ENCODE data around the gene ZNF549.
A peak's percentile ranks its signal among the peaks of the same experiment; 100 is the strongest.
"Not testable (repeated sequence)": the region's sequence is repeated elsewhere in the genome, so short reads cannot be mapped to it uniquely, and the experiment has no call there.

The ZNF549 gene

GRCh38 chr19:57527136-57527881, at the start of gene ZNF549:
Gene ZNF549 (plus strand): TSS chr19:57527356. CDS start chr19:57527574, 218 bp downstream.
- peak within 1 kb of the TSS; percentile 89 for H3K4me3 ChIP-seq (ENCODE audit: low read length)

GRCh38 chr19:57487477-57488298, 39.5 kb upstream of the ZNF549 start, which contains the start of gene ZNF419:
Gene ZNF419 (plus strand): TSS chr19:57487750. CDS start chr19:57487951, 201 bp downstream.
- H3K4me3 ChIP-seq (ENCODE audit: low read length): peak within 1 kb of the TSS; percentile 78

More at GRCh38 chr19:57527136-57527881, at the start of gene ZNF549:
- no peak for TF ChIP-seq ZNF274 (IDR thresholded peaks at IDR 0.05; ENCODE audit: low read depth, low read length)

- peak overlapping the region; percentile 40 for H3K4me3 ChIP-seq (ENCODE audit: low read length)
Measured at GRCh38 chr19:57488299-57488644, 38.9 kb upstream of the ZNF549 start.

- H3K4me3 ChIP-seq (ENCODE audit: low read length): not testable (repeated sequence)
Measured at GRCh38 chr19:57499332-57499679, 27.9 kb upstream of the ZNF549 start.

GRCh38 chr19:57499680-57500395, 27.3 kb upstream of the ZNF549 start, which contains the start of gene ZNF773:
Gene ZNF773 (plus strand): TSS chr19:57499938. CDS start chr19:57500081, 143 bp downstream.
- peak within 1 kb of the TSS; percentile 60 for H3K4me3 ChIP-seq (ENCODE audit: low read length)

- H3K4me3 ChIP-seq (ENCODE audit: low read length): peak overlapping the region; percentile 60
Measured at GRCh38 chr19:57500400-57500799, 26.8 kb upstream of the ZNF549 start.

DNA sequence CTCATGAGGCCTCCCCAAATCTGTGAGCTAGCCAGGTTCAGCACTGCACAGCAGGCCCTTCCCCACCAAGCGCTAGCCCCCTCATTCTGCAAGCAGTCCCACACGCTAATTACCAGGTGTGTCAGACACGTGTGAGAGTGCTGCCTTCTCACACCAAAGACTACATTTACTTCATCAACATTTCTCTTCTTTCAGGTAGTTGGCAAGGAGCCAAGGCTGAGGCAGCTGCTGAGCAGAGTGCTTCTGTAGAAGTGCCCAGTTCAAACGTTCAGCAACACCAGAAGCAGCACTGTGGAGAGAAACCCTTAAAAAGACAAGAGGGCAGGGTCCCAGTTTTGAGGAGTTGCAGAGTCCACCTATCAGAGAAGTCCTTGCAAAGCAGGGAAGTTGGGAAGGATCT, 21.0 kb upstream of the ZNF549 start:
- TF ChIP-seq ZNF274 (IDR thresholded peaks at IDR 0.05; ENCODE audit: low read depth, low read length): no peak
- no peak overlapping the region for H3K4me3 ChIP-seq (ENCODE audit: low read length)

DNA sequence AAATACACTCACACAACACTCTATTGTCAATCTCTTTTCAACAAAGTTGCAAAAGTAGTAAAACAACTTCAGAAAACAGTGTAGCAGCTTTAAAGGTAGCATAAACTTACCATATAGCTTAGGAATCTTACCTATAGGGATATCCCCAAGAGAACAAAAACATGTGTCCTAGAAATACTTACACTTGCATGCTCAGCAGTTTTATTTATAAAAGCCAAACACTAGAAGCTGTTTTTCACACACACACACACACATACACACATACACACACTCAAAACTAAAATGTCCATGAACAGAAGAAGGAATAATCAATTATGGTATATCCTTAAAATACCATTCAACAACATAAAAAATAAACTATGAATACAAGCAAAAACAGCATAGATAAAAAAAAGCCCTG, 15.7 kb upstream of the ZNF549 start:
- no peak overlapping the region for H3K4me3 ChIP-seq (ENCODE audit: low read length)
- TF ChIP-seq ZNF274 (IDR thresholded peaks at IDR 0.05; ENCODE audit: low read depth, low read length): no peak

GRCh38 chr19:57512845-57513244, 14.3 kb upstream of the ZNF549 start:
- no peak for TF ChIP-seq ZNF274 (IDR thresholded peaks at IDR 0.05; ENCODE audit: low read depth, low read length)
- H3K4me3 ChIP-seq (ENCODE audit: low read length): no peak overlapping the region

GRCh38 chr19:57515255-57515654, 11.9 kb upstream of the ZNF549 start:
- no peak overlapping the region for H3K4me3 ChIP-seq (ENCODE audit: low read length)
- no peak for TF ChIP-seq ZNF274 (IDR thresholded peaks at IDR 0.05; ENCODE audit: low read depth, low read length)

DNA sequence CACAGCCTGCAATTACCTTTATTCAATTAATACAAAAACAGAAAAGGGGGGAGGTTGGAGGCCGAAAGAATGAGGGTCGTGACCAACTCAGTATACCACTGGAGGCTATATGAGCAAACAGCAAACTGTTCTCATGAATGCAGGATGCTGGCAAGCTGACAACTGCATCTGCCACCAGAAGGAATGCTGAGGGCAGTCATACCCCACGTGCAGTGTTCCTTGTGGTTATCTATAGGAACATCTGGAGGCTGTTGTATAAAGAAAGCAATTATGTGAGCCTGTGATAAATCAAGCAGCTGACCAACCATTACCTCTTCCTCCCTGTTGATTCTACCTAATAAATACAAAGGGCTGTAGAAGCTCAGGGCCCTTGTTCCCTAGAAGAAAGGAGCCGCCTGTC, 9.1 kb upstream of the ZNF549 start:
- H3K4me3 ChIP-seq (ENCODE audit: low read length): not testable (repeated sequence)

- TF ChIP-seq ZNF274 (IDR thresholded peaks at IDR 0.05; ENCODE audit: low read depth, low read length): peak; percentile 79
Measured at GRCh38 chr19:57537953-57538547, 10.9 kb downstream of the ZNF549 start.

DNA sequence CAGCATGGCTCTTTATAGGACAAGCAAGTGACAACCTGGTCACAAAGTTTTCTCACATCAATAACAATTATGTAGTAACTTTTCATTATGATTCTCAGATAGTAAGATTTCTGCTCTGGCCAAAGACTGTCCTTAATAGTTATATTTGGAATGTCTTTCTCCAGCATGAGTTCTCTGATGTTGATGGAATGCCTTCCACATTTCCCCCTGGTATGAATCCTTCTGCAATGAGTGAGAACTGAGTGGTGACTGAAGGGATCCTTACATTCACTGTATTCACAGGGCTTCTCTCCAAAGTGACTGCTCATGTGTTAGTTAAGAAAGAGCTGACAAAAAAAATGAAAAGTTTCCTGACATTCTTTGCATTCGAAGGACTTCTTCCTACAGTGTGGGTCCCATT, 19.4 kb downstream of the ZNF549 start:
- peak; percentile 76 for TF ChIP-seq ZNF274 (IDR thresholded peaks at IDR 0.05; ENCODE audit: low read depth, low read length)
- no peak overlapping the region for H3K4me3 ChIP-seq (ENCODE audit: low read length)

More at GRCh38 chr19:57537953-57538547, 10.9 kb downstream of the ZNF549 start:
- no peak overlapping the region for H3K4me3 ChIP-seq (ENCODE audit: low read length)

- no peak for TF ChIP-seq ZNF274 (IDR thresholded peaks at IDR 0.05; ENCODE audit: low read depth, low read length)
- no peak overlapping the region for H3K4me3 ChIP-seq (ENCODE audit: low read length)
Measured at GRCh38 chr19:57552432-57552831, 25.3 kb downstream of the ZNF549 start.
